ENCODE results near the gene BAIAP3. TPM values are rescaled to one million over a fixed set of nuclear protein-coding genes. Genes with fewer than 3 reads are reported as not detected.

The BAIAP3 gene
- polyA plus RNA-seq, 1 experiment, result 0.19 TPM

GRCh38 chr16:1337486-1337885, 4.0 kb downstream of the BAIAP3 start:
- no peaks in the 10 kb centered on the region; the same call in 1 of the 2 replicates for H3K9me3 ChIP-seq (ENCODE audit: control insufficient read depth, insufficient read depth, low read length)
- no peak overlapping the region for H3K4me3 ChIP-seq (ENCODE audit: low read depth, low read length)
- CTCF ChIA-PET, result interaction anchor here (1.4 kb wide), 1 partner anchor 26 kb away, joined by 4 read pairs; no protein-coding TSS in a partner anchor
- TF ChIP-seq CTCF (IDR thresholded peaks at IDR 0.05; ENCODE audit: low read depth, low read length), result no peak
- DNase-seq (ENCODE audit: low read depth, low spot score), result no peak
- H3K27ac ChIP-seq (ENCODE audit: low read depth, low read length), result no peak overlapping the region
- peaks cover 38% of the 10 kb centered on the region for H3K27me3 ChIP-seq (ENCODE audit: control insufficient read depth, insufficient read depth, low read length)
- POLR2A ChIA-PET, result interaction anchor here (0.8 kb wide), 1 partner anchor 28 kb away, joined by 3 read pairs; the partner anchor contains the start of gene UBE2I

GRCh38 chr16:1338119-1338730, 4.8 kb downstream of the BAIAP3 start:
- DNase-seq (ENCODE audit: low read depth, low spot score), result no peak
- H3K27me3 ChIP-seq (ENCODE audit: control insufficient read depth, insufficient read depth, low read length), result peaks cover 30% of the 10 kb centered on the region

GRCh38 chr16:1338855-1339675, 5.6 kb downstream of the BAIAP3 start:
- Histone ChIP-seq H3K4me3 (ENCODE audit: low read depth, low read length) (no peak overlapping the region), H3K27me3 (ENCODE audit: control insufficient read depth, insufficient read depth, low read length) (peaks cover 26% of the 10 kb centered on the region), H3K27ac (ENCODE audit: low read depth, low read length) (no peak overlapping the region), H3K9me3 (ENCODE audit: control insufficient read depth, insufficient read depth, low read length) (no peaks in the 10 kb centered on the region; the same call in 1 of the 2 replicates)
- POLR2A ChIA-PET, result no interaction called here
- TF ChIP-seq CTCF (IDR thresholded peaks at IDR 0.05; ENCODE audit: low read depth, low read length), result no peak
- no peak for DNase-seq (ENCODE audit: low read depth, low spot score)
- CTCF ChIA-PET, result no interaction called here

More at GRCh38 chr16:1338119-1338730, 4.8 kb downstream of the BAIAP3 start:
- H3K27ac ChIP-seq (ENCODE audit: low read depth, low read length), result no peak overlapping the region
- ChIA-PET POLR2A (interaction anchor here (0.8 kb wide), 1 partner anchor 29 kb away, joined by 3 read pairs; the partner anchor contains the start of gene UBE2I), CTCF (interaction anchor here (1.4 kb wide), 1 partner anchor 25 kb away, joined by 4 read pairs; no protein-coding TSS in a partner anchor)
- TF ChIP-seq CTCF (IDR thresholded peaks at IDR 0.05; ENCODE audit: low read depth, low read length), result peak; percentile 30; the same call in 1 of the 2 replicates
- no peaks in the 10 kb centered on the region; the same call in 1 of the 2 replicates for H3K9me3 ChIP-seq (ENCODE audit: control insufficient read depth, insufficient read depth, low read length)
- H3K4me3 ChIP-seq (ENCODE audit: low read depth, low read length), result no peak overlapping the region

- no peak overlapping the region for H3K4me3 ChIP-seq (ENCODE audit: low read depth, low read length)
- no peaks in the 10 kb centered on the region; the same call in 1 of the 2 replicates for H3K9me3 ChIP-seq (ENCODE audit: control insufficient read depth, insufficient read depth, low read length)
- peaks cover 7% of the 10 kb centered on the region for H3K27me3 ChIP-seq (ENCODE audit: control insufficient read depth, insufficient read depth, low read length)
- DNase-seq (ENCODE audit: low read depth, low spot score), result no peak
- no peak overlapping the region for H3K27ac ChIP-seq (ENCODE audit: low read depth, low read length)
- ChIA-PET POLR2A (no interaction called here), CTCF (no interaction called here)
- TF ChIP-seq CTCF (IDR thresholded peaks at IDR 0.05; ENCODE audit: low read depth, low read length), result no peak
These were observed 7.5 kb downstream of the BAIAP3 start for GRCh38 chr16:1340730-1341494.
